MCF 10A (cell line): ENCODE results near the gene WASF1. TPM values are rescaled to one million over a fixed set of nuclear protein-coding genes. Genes with fewer than 3 reads are reported as not detected.

Experiments
- BruUV-seq: library from RNA; stranded (reverse); fragments of 400-500 nt; replicated peaks from 2 replicates; lab custom pipeline; 2021; lab: Mats Ljungman, UMichigan
- CTCF ChIA-PET: fragments of 300-600 bp; sonication (Branson Sonifier 250); formaldehyde crosslinking; extraction: SDS; loops from one replicate; lab custom pipeline; 2021; ENCODE audit warnings: antibody characterized with exemption, inconsistent platforms; lab: Yijun Ruan, JAX
- POLR2A ChIA-PET: fragments of 300-600, 350-650 bp; sonication (Branson Sonifier 250); formaldehyde crosslinking; extraction: SDS; loops from one replicate; lab custom pipeline; 2020; ENCODE audit warnings: antibody characterized with exemption, inconsistent platforms; lab: Yijun Ruan, JAX
- DNase-seq: peaks from one replicate; pipeline ENCODE4 v3.0.0-alpha.2; 2018; ENCODE audit not compliant: unreplicated experiment
- H3K27ac Mint-ChIP-seq: one replicate; pipeline ENCODE4 v1.8.0; 2022; ENCODE audit warnings: mild to moderate bottlenecking, low read depth, mixed read lengths; ENCODE audit not compliant: unreplicated experiment
- H3K27me3 Mint-ChIP-seq: one replicate; pipeline ENCODE4 v1.8.0; 2022; ENCODE audit warnings: mixed read lengths; ENCODE audit not compliant: insufficient read depth, unreplicated experiment
- H3K36me3 Mint-ChIP-seq: one replicate; pipeline ENCODE4 v1.8.0; 2022; ENCODE audit warnings: mild to moderate bottlenecking, moderate library complexity, mixed read lengths; ENCODE audit not compliant: insufficient read depth, unreplicated experiment
- H3K4me1 Mint-ChIP-seq: one replicate; pipeline ENCODE4 v1.8.0; 2022; ENCODE audit warnings: mixed read lengths; ENCODE audit not compliant: insufficient read depth, unreplicated experiment
- H3K4me3 Mint-ChIP-seq: one replicate; pipeline ENCODE4 v1.8.0; 2022; ENCODE audit warnings: mild to moderate bottlenecking, moderate library complexity, mixed read lengths; ENCODE audit not compliant: unreplicated experiment
- H3K9me3 Mint-ChIP-seq: one replicate; pipeline ENCODE4 v1.8.0; 2022; ENCODE audit warnings: mixed read lengths; ENCODE audit not compliant: unreplicated experiment
- intact Hi-C: fragments of 100-400 bp; cut with micrococcal nuclease; formaldehyde crosslinking; loops from 2 replicates; pipeline ENCODE4 v1.14.1; 2022
- total RNA-seq: library from RNA; stranded (reverse); gene quantifications from 2 replicates; pipeline ENCODE4 v1.2.3, GENCODE V29; 2022
- TF ChIP-seq, protein P1 (sequence below): fragments of 200-600 bp; IDR thresholded peaks from one replicate; pipeline ENCODE4 v1.8.0; 2022; ENCODE audit warnings: antibody characterized with exemption, mild to moderate bottlenecking; ENCODE audit not compliant: unreplicated experiment

WASF1 gene
- total RNA-seq, 1 experiment from 2014 or later: 55.7 TPM

DNA sequence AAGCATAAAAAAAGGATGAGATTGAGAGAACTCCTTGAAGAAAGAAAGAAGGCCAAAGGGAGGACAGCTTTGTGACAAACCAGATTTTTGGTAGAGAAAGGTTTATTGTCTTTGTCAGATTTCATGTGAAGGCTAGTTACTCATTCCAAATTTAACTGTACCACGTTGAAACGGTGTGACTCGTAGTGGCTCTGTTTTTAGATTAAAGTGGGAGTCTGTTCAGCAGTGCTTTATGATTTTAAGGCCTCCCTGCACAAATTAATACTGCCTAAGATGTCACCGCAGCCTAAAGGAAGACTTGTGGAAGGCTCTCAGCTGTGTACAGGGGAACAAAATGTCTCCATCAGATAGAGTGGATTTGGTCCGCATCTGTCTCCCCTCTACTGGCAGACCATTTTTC lies 36.7 kb upstream of the WASF1 start:
- ChIA-PET POLR2A (no interaction called here), CTCF (interaction anchor here (1.6 kb wide), 1 partner anchor 9 kb away, joined by 6 read pairs; no protein-coding TSS in a partner anchor)
- Mint-ChIP-seq H3K27me3 (no peaks in the 10 kb centered on the region), H3K27ac (no peak overlapping the region), H3K9me3 (no peaks in the 10 kb centered on the region), H3K4me1 (no peaks in the 10 kb centered on the region), H3K36me3 (peaks cover 73% of the 10 kb centered on the region), H3K4me3 (no peak overlapping the region)
- no peak for DNase-seq
- intact Hi-C loops: no loop called here
- BruUV-seq: no TSS peak
- TF ChIP-seq, protein P1, sequence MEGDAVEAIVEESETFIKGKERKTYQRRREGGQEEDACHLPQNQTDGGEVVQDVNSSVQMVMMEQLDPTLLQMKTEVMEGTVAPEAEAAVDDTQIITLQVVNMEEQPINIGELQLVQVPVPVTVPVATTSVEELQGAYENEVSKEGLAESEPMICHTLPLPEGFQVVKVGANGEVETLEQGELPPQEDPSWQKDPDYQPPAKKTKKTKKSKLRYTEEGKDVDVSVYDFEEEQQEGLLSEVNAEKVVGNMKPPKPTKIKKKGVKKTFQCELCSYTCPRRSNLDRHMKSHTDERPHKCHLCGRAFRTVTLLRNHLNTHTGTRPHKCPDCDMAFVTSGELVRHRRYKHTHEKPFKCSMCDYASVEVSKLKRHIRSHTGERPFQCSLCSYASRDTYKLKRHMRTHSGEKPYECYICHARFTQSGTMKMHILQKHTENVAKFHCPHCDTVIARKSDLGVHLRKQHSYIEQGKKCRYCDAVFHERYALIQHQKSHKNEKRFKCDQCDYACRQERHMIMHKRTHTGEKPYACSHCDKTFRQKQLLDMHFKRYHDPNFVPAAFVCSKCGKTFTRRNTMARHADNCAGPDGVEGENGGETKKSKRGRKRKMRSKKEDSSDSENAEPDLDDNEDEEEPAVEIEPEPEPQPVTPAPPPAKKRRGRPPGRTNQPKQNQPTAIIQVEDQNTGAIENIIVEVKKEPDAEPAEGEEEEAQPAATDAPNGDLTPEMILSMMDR: no peak

DNA sequence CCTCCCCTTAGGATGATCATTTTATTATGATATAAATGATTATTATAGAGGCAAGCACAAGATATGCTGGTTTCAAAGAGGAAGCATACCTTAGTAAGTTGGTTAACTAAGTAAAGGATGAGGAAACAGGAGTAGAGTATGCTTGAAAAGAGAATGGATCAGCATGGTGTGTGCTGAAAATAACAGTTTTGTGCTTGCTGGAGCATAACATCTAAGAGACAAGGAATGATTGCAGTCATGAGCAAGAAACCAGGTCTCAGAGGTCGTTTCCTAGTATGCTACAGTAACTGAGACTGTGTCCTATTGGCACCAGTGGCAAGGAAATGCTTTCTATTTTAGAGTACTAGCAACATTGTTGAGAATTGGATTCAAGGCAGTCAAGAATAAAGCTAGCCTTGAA lies 34.9 kb upstream of the WASF1 start:
- POLR2A ChIA-PET: interaction anchor here (0.6 to 1.1 kb wide), 3 partner anchors 9 to 115 kb away, joined by 3 to 4 read pairs (median 3); no protein-coding TSS in a partner anchor

DNA sequence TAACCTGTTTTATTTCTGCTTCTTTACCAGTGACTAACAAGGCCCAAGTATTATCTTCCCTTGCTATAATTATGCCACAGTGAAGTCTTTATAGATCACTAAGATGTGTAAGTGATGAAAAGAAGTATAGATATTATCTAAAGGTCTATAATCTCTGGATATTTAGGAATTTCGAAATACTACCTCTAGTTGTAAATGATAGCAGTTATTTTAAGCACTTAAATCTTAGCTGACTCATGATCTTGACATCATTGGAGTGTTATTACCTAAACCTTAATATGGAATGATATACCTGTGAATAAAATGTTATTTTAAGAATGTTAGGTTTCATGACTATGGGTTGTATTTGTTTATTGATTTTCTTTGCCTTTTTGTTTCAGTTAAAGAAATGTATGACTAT lies 32.3 kb upstream of the WASF1 start:
- no peaks in the 10 kb centered on the region for H3K4me1 Mint-ChIP-seq
- TF ChIP-seq, protein P1: no peak
- no peak overlapping the region for H3K27ac Mint-ChIP-seq
- intact Hi-C loops: no loop called here
- peaks cover 69% of the 10 kb centered on the region for H3K36me3 Mint-ChIP-seq
- no peak for DNase-seq
- H3K9me3 Mint-ChIP-seq: no peaks in the 10 kb centered on the region
- no TSS peak for BruUV-seq
- H3K27me3 Mint-ChIP-seq: no peaks in the 10 kb centered on the region
- POLR2A ChIA-PET: interaction anchor here (1.3 kb wide), 1 partner anchor 32 kb away, joined by 3 read pairs; the partner anchor contains the start of genes CDC40 and WASF1
- CTCF ChIA-PET: interaction anchor here (0.6 kb wide), 2 partner anchors 110 to 685 kb away, joined by 3 to 5 read pairs; no protein-coding TSS in a partner anchor
- no peak overlapping the region for H3K4me3 Mint-ChIP-seq

More for the DNA sequence above, 34.9 kb upstream of the WASF1 start:
- no peak overlapping the region for H3K4me3 Mint-ChIP-seq
- H3K9me3 Mint-ChIP-seq: no peaks in the 10 kb centered on the region
- intact Hi-C loops: no loop called here
- H3K36me3 Mint-ChIP-seq: peaks cover 69% of the 10 kb centered on the region
- H3K27me3 Mint-ChIP-seq: no peaks in the 10 kb centered on the region
- TF ChIP-seq, protein P1: no peak
- no peaks in the 10 kb centered on the region for H3K4me1 Mint-ChIP-seq
- BruUV-seq: no TSS peak
- no peak for DNase-seq
- CTCF ChIA-PET: interaction anchor here (1.6 kb wide), 1 partner anchor 8 kb away, joined by 6 read pairs; no protein-coding TSS in a partner anchor
- H3K27ac Mint-ChIP-seq: no peak overlapping the region

DNA sequence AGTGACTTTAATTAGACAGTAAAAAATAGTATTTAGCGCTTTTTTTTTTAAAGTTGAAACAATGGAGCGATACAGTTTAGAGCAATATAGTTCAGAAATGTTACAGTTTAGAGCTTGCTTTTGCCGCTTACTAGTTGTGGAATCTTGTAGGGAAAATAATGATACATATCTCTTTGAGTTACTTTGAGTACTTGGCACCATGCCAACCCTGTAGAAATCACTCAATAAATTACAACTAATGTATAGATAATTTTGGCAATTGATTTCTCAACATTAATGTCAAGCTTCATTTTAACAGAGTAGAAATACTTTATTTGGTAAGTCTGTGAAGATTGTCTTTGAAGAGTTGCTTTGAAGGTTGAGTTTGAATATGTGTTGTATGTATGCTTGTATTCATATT lies 28.2 kb upstream of the WASF1 start:
- Mint-ChIP-seq H3K4me1 (no peaks in the 10 kb centered on the region), H3K9me3 (no peaks in the 10 kb centered on the region), H3K4me3 (no peak overlapping the region), H3K27ac (no peak overlapping the region), H3K27me3 (no peaks in the 10 kb centered on the region), H3K36me3 (peaks cover 38% of the 10 kb centered on the region)
- CTCF ChIA-PET: interaction anchor here (0.6 to 1.5 kb wide), 2 partner anchors 183 to 185 kb away, joined by 4 read pairs; no protein-coding TSS in a partner anchor
- no peak for DNase-seq
- POLR2A ChIA-PET: interaction anchor here (0.5 to 2.5 kb wide), 2 partner anchors 28 to 509 kb away, joined by 4 to 10 read pairs; partner anchors contain the start of genes CDC40 and WASF1
- TF ChIP-seq, protein P1: no peak
- intact Hi-C loops: no loop called here
- no TSS peak for BruUV-seq
